ENCODE measurements around the gene EIF4G3.

EIF4G3 gene

DNA sequence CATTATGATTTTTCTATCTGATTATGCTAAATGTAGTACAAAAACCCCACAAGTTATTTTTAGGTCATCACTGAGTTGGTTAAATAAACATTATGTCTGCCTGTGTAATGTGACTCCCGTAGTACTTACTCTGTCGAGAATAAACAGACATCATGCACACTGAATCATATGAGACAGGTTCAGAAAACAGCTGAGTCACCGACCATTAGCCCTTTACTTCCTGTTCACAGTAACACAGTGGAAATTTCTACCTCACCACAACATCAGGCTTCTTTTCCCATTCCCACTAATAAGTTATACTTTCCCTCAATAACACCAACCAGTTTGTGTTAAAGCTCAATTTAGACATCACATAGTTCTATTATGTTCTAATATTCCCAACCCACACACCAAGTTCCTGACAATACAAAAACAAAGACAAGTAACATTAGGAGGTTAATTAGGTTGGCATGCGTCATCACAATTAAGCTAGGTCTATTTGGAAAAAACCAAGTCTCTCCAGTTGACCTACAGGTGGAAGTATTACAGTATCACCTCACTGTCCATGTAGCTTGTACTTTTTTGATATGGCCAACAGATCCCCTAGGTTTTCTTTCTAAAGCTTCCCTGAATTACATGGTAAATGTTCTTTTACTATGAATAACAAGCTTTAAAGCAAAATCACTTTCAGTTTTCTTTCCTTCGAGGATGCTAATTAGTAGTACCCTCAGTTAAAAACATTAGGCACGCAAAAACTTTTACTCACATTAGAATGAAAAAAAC is 154.2 kb downstream of the EIF4G3 start:
- no peak overlapping the region for H3K4me3 ChIP-seq (ENCODE audit: low read depth, low read length)
- TF ChIP-seq, protein P1, sequence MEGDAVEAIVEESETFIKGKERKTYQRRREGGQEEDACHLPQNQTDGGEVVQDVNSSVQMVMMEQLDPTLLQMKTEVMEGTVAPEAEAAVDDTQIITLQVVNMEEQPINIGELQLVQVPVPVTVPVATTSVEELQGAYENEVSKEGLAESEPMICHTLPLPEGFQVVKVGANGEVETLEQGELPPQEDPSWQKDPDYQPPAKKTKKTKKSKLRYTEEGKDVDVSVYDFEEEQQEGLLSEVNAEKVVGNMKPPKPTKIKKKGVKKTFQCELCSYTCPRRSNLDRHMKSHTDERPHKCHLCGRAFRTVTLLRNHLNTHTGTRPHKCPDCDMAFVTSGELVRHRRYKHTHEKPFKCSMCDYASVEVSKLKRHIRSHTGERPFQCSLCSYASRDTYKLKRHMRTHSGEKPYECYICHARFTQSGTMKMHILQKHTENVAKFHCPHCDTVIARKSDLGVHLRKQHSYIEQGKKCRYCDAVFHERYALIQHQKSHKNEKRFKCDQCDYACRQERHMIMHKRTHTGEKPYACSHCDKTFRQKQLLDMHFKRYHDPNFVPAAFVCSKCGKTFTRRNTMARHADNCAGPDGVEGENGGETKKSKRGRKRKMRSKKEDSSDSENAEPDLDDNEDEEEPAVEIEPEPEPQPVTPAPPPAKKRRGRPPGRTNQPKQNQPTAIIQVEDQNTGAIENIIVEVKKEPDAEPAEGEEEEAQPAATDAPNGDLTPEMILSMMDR (IDR thresholded peaks at IDR 0.05; ENCODE audit: borderline replicate concordance, insufficient read depth, low read depth, low read length): no peak

DNA sequence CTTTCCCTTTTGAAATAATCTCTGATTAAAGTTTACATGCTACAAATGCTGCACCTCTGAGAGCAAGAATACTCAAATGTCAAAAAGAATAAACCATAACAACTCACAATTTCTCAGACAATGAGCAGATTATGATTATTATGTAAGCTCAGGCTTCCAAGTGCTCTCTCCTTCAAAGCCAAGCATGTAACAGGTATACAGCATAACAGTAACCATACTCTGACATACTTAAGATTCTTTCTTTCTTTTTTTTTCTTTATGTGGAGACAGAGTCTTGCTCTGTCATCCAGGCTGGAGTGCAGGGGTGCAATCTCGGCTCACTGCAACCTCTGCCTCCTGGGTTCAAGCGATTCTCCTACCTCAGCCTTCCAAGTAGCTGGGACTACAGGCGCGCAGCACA is 155.4 kb downstream of the EIF4G3 start:
- no peak overlapping the region for H3K4me3 ChIP-seq (ENCODE audit: low read depth, low read length)
- TF ChIP-seq, protein P1 (IDR thresholded peaks at IDR 0.05; ENCODE audit: borderline replicate concordance, insufficient read depth, low read depth, low read length): no peak

- no peak overlapping the region for H3K4me3 ChIP-seq (ENCODE audit: low read depth, low read length)
- TF ChIP-seq, protein P1 (IDR thresholded peaks at IDR 0.05; ENCODE audit: borderline replicate concordance, insufficient read depth, low read depth, low read length): no peak
These were observed 156.5 kb downstream of the EIF4G3 start for GRCh38 chr1:21020151-21020550.

DNA sequence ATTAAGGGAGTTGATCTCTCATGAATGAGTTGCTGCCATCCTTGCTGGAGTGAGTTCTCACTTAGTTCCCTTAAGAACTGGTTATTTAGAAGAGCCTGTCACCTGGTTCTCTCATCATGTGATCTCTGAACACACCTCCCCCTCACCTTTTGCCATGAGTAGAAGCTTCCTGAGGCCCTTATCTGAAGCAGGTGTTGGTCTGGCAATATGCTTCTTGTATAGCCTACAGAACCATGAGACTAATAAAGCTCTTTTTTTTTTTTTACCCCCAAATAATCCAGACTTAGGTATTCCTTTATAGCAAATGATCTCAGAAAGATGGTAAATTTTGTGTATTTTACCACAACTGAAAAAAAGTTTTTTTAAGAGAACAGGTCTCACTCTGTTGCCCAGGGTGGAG is 158.0 kb downstream of the EIF4G3 start:
- H3K4me3 ChIP-seq (ENCODE audit: low read depth, low read length): no peak overlapping the region
- TF ChIP-seq, protein P1 (IDR thresholded peaks at IDR 0.05; ENCODE audit: borderline replicate concordance, insufficient read depth, low read depth, low read length): no peak

DNA sequence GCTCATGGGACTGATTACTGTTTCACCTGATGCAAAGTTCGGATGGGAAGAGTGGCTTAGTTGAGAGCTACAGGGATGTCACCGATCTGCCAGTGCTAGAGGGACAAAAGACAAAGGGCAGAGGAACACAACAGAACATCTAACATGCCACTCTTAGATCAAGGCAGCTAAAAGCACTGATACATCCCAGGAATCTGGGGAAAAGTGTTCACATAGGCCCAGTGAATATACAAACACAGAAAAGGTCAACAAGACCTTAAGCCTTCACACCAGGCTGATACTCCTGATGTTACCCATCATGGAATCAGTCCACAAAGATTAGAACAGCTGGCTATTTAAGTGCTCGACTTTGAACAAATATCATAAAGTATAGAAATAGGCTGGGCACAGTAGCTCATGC is 163.2 kb downstream of the EIF4G3 start:
- H3K4me3 ChIP-seq (ENCODE audit: low read depth, low read length): no peak overlapping the region
- TF ChIP-seq, protein P1 (IDR thresholded peaks at IDR 0.05; ENCODE audit: borderline replicate concordance, insufficient read depth, low read depth, low read length): no peak

- TF ChIP-seq, protein P1 (IDR thresholded peaks at IDR 0.05; ENCODE audit: borderline replicate concordance, insufficient read depth, low read depth, low read length): no peak
- no peak overlapping the region for H3K4me3 ChIP-seq (ENCODE audit: low read depth, low read length)
These were observed 163.8 kb downstream of the EIF4G3 start for GRCh38 chr1:21012937-21013336.

GRCh38 chr1:21007876-21008275 is 168.8 kb downstream of the EIF4G3 start:
- H3K4me3 ChIP-seq (ENCODE audit: low read depth, low read length): no peak overlapping the region
- TF ChIP-seq, protein P1 (IDR thresholded peaks at IDR 0.05; ENCODE audit: borderline replicate concordance, insufficient read depth, low read depth, low read length): no peak
